Measurements from ENCODE around the gene ADAMTS12. TPM values are rescaled to one million over a fixed set of nuclear protein-coding genes. Genes with fewer than 3 reads are reported as not detected.

Gene ADAMTS12
- total RNA-seq, 1 experiment from 2014 or later, result 6.2 TPM

- H3K27ac ChIP-seq (ENCODE audit: insufficient read length, low read depth, low read length), result no peak overlapping the region
- no peak overlapping the region for H3K4ac ChIP-seq (ENCODE audit: low read depth, low read length)
- no peaks in the 10 kb centered on the region for H3K23me2 ChIP-seq (ENCODE audit: insufficient read length, low read depth, low read length, poor library complexity, severe bottlenecking)
- H3K18ac ChIP-seq (ENCODE audit: insufficient read length, low read depth, low read length), result peak overlapping the region; percentile 15
- WGBS (ENCODE audit: extremely low coverage, insufficient read length, low lambda C conversion rate), result no CpG with 5 or more reads among the region's 9 CpGs
- H4K91ac ChIP-seq (ENCODE audit: insufficient read length, low read depth, low read length), result no peak overlapping the region
- H3T11ph ChIP-seq (ENCODE audit: low read length), result no peak overlapping the region
- H3K4me1 ChIP-seq (ENCODE audit: insufficient read depth, low read length), result peaks cover 2% of the 10 kb centered on the region; the same call in 1 of the 2 replicates
- no peak overlapping the region for H2BK120ac ChIP-seq (ENCODE audit: low read depth, low read length, poor library complexity, severe bottlenecking)
- no peak overlapping the region for H4K5ac ChIP-seq (ENCODE audit: insufficient read length, low read depth, low read length)
- H3K4me2 ChIP-seq (ENCODE audit: insufficient read depth, insufficient read length, low read length), result no peak overlapping the region
- H3K36me3 Mint-ChIP-seq (ENCODE audit: insufficient read depth in 1 of 3, low read depth in 3 of 3), result peaks cover 0 to 2% (median 0%) of the 10 kb centered on the region in 3 experiments; a peak in 1 of 7 replicates
- no peak overlapping the region for H2BK15ac ChIP-seq (ENCODE audit: low read depth, low read length)
- TF ChIP-seq, protein P1, sequence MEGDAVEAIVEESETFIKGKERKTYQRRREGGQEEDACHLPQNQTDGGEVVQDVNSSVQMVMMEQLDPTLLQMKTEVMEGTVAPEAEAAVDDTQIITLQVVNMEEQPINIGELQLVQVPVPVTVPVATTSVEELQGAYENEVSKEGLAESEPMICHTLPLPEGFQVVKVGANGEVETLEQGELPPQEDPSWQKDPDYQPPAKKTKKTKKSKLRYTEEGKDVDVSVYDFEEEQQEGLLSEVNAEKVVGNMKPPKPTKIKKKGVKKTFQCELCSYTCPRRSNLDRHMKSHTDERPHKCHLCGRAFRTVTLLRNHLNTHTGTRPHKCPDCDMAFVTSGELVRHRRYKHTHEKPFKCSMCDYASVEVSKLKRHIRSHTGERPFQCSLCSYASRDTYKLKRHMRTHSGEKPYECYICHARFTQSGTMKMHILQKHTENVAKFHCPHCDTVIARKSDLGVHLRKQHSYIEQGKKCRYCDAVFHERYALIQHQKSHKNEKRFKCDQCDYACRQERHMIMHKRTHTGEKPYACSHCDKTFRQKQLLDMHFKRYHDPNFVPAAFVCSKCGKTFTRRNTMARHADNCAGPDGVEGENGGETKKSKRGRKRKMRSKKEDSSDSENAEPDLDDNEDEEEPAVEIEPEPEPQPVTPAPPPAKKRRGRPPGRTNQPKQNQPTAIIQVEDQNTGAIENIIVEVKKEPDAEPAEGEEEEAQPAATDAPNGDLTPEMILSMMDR (conservative IDR thresholded peaks at IDR 0.05), result no peak
- no peak overlapping the region for H2AK5ac ChIP-seq (ENCODE audit: insufficient read length, low read length)
- no peak overlapping the region for H3K9ac ChIP-seq (ENCODE audit: extremely low read depth, insufficient read length, low read length)
- H3K27me3 ChIP-seq (ENCODE audit: insufficient read depth, low read length), result no peaks in the 10 kb centered on the region
- no peaks in the 10 kb centered on the region for H3K27me3 Mint-ChIP-seq (ENCODE audit: low read depth)
- no peak overlapping the region for H2BK12ac ChIP-seq (ENCODE audit: insufficient read length, low read depth, low read length)
- H2BK5ac ChIP-seq (ENCODE audit: insufficient read length, low read length), result no peak overlapping the region
- no peak overlapping the region for H2AFZ ChIP-seq (ENCODE audit: low read length)
- H2BK20ac ChIP-seq (ENCODE audit: low read depth, low read length, poor library complexity, severe bottlenecking), result no peak overlapping the region
- H3K14ac ChIP-seq (ENCODE audit: insufficient read depth, low read length), result no peak overlapping the region
- DNase-seq, result no peak
- H3K9me3 Mint-ChIP-seq, result no peaks in the 10 kb centered on the region
- no peaks in the 10 kb centered on the region for H4K20me1 ChIP-seq (ENCODE audit: control insufficient read depth, insufficient read depth, insufficient read length)
- H3K79me2 ChIP-seq (ENCODE audit: insufficient read depth, low read length), result no peaks in the 10 kb centered on the region
- no peaks in the 10 kb centered on the region for H3K9me3 ChIP-seq (ENCODE audit: control insufficient read depth, low read depth, low read length)
- H3K4me1 Mint-ChIP-seq, result peaks cover 16 to 25% of the 10 kb centered on the region in 2 experiments
- no peak overlapping the region for H3K56ac ChIP-seq (ENCODE audit: insufficient read length, low read depth, low read length)
- peak overlapping the region in 1 of 3 experiments; percentile 46; a peak in 2 of 7 replicates for H3K27ac Mint-ChIP-seq
- H3K4me3 Mint-ChIP-seq, result no peak overlapping the region; a peak in 1 of 5 replicates
- no peak overlapping the region for H4K8ac ChIP-seq (replicated peaks; ENCODE audit: insufficient read length, low read depth, low read length)
- no peak overlapping the region for H3K23ac ChIP-seq (ENCODE audit: insufficient read length, low read depth, low read length)
- no peaks in the 10 kb centered on the region for H3K79me1 ChIP-seq (ENCODE audit: insufficient read depth, low read depth, low read length, poor library complexity, severe bottlenecking)
Observed at GRCh38 chr5:33807771-33808170, 84.0 kb downstream of the ADAMTS12 start.

All from H9 (cell line).